Left lung (tissue), 10 donors: ENCODE results near the gene WDR20. TPM values are rescaled to one million over a fixed set of nuclear protein-coding genes. Genes with fewer than 3 reads are reported as not detected.

ENCODE experiments used
- ATAC-seq: fragments of 200-7000 bp; cut with Tn5 transposase; one replicate; pipeline ENCODE4 v1.9.1; 2020; ENCODE audit warnings: moderate library complexity
- DNase-seq, 4 donors: peaks; one replicate each; pipeline ENCODE4 v3.0.0-alpha.2; 2013 to 2020
- H3K27ac ChIP-seq, 2 donors: fragments of 200-600 bp; sonication (generic) in 1 of 2; one replicate each; pipeline versions ENCODE4 v1.5.0 to v1.8.0; 2020 to 2021
- H3K27me3 ChIP-seq, 2 donors: fragments of 200-600 bp; sonication (generic) in 1 of 2; one replicate each; pipeline versions ENCODE4 v1.5.0 to v1.8.0; 2020 to 2021
- H3K36me3 ChIP-seq, 2 donors: fragments of 200-600 bp; sonication (generic) in 1 of 2; one replicate each; pipeline versions ENCODE4 v1.5.0 to v1.8.0; 2020 to 2021
- H3K4me1 ChIP-seq, 2 donors: fragments of 200-600 bp; one replicate each; pipeline ENCODE4 v1.8.0; 2021
- H3K4me3 ChIP-seq, 2 donors: fragments of 200-600 bp; sonication (generic) in 1 of 2; one replicate each; pipeline versions ENCODE4 v1.5.0 to v1.8.0; 2020 to 2021; ENCODE audit warnings: mild to moderate bottlenecking in 1 of 2
- H3K9me3 ChIP-seq, 2 donors: fragments of 200-600 bp; sonication (generic) in 1 of 2; one replicate each; pipeline versions ENCODE4 v1.5.0 to v1.8.0; 2020 to 2021
- CTCF ChIP-seq, 2 donors: fragments of 200-600 bp; sonication (generic) in 1 of 2; IDR thresholded peaks; one replicate each; pipeline versions ENCODE4 v1.5.0 to v1.8.0; 2021; ENCODE audit warnings: antibody characterized with exemption in 2 of 2
- intact Hi-C, 2 donors: fragments of 100-400 bp; cut with DNase I; formaldehyde crosslinking; loops; one replicate each; pipeline versions ENCODE4 v1.11.2 to v1.14.2; 2022
- polyA plus RNA-seq, 6 donors: library from polyadenylated mRNA; unstranded; fragments of 120-200 nt; gene quantifications; one replicate each; pipeline ENCODE4 v1.2.1, GENCODE V29; 2013; ENCODE audit not compliant: insufficient read length in 6 of 6
- total RNA-seq, 2 donors: library from RNA; stranded (reverse); fragmentation: NEBNext Ultra II Directional; extraction: Animal tissue kit (Norgen Biotek cat#: 25700); gene quantifications; one replicate each; pipeline ENCODE4 v1.2.1, GENCODE V29; 2021
- donor health status: DM: no; HTN: yes; CAD: no.
- donor health status: DM: no; HTN: no; CAD: no.

Gene WDR20
- total and polyA plus RNA-seq, 8 donors = 22.4 to 28.4 (median 26.2) TPM

DNA sequence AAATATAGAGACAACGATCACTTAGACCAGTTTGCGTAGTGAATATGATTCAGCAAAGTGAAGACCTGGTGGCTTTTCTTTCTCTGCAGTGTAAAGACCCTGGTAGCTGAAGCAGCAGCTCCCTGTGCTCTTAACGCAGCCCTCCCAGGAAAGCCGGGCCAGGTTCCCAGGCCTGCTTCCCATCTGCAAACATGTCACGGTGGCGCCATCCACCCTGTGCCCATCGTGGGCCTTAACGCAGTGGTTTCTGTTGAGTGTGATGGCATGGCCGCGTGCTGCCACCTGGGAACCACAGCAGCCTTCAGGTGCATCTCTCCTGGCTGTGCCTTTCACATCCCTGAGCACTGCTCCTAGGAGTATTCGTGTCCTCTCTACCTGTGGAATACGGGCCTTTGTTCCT is 71.5 kb downstream of the WDR20 start:
- Histone ChIP-seq H3K4me3 (no peak overlapping the region), H3K9me3 (no peaks in the 10 kb centered on the region), H3K27me3 (no peaks in the 10 kb centered on the region), H3K36me3 (peaks cover 0 to 52% of the 10 kb centered on the region in 2 donors), H3K4me1 (peaks cover 0 to 10% of the 10 kb centered on the region in 2 donors), H3K27ac (peak overlapping the region in 1 of 2 donors; percentile 73)
- DNase-seq (no peak), ATAC-seq (no peak)
- no peak for TF ChIP-seq CTCF (IDR thresholded peaks at IDR 0.05)
- intact Hi-C loops = no loop called here

- Histone ChIP-seq H3K27ac (no peak overlapping the region), H3K4me1 (peaks cover 0 to 10% of the 10 kb centered on the region in 2 donors), H3K27me3 (no peaks in the 10 kb centered on the region), H3K4me3 (no peak overlapping the region), H3K36me3 (peaks cover 0 to 48% of the 10 kb centered on the region in 2 donors), H3K9me3 (no peaks in the 10 kb centered on the region)
- DNase-seq (peak in 1 of 4 donors; percentile 62), ATAC-seq (no peak)
- TF ChIP-seq CTCF (IDR thresholded peaks at IDR 0.05) = no peak
- intact Hi-C loops = no loop called here
Measured at GRCh38 chr14:102212356-102212755, 72.7 kb downstream of the WDR20 start.

DNA sequence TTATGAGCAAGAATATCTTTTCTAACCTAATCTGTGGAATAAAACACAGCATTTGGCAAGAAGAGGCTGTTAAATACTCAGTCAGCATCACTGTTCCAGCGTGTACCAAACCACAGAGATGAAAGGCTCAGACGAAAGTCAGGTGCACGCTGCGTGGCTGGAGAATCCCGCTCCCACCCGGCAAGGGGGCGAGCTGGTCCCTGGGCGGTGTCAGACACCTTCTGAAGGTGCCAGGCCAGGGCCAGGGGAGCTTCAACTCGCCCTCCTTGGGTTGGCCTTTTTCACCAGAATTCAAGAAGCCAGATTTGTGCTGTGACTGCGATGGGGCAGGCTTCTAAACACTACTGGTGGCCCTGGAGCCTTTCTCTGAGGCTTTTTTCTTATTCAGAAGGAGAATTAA is 73.1 kb downstream of the WDR20 start:
- Histone ChIP-seq H3K27me3 (no peaks in the 10 kb centered on the region), H3K36me3 (peaks cover 0 to 45% of the 10 kb centered on the region in 2 donors), H3K4me3 (no peak overlapping the region), H3K9me3 (no peaks in the 10 kb centered on the region), H3K27ac (no peak overlapping the region), H3K4me1 (peaks cover 0 to 10% of the 10 kb centered on the region in 2 donors)
- ATAC-seq (no peak), DNase-seq (no peak)
- TF ChIP-seq CTCF (IDR thresholded peaks at IDR 0.05) = no peak
- intact Hi-C loops = no loop called here

DNA sequence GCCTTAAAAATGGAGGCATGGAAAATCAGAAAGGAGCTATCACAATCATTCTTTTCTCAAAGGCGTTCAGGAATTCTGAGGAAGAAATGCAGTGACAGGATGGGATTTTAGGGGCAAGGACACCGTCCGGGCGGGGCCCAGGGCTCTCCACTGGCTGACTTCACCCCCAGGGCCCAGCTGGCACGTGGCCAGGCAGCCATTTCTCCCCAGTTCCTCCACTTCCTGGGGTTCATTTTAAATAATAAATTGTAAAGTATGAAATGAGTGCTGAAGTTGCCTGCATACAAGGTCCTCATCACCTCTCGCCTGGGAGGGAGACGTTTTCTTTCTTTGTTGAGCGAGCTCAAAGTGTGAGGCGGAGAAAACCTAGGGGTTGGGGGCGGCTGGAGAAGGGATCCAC is 73.8 kb downstream of the WDR20 start:
- no peak overlapping the region for H3K27ac ChIP-seq
- intact Hi-C loops = no loop called here
- TF ChIP-seq CTCF (IDR thresholded peaks at IDR 0.05) = no peak
- no peaks in the 10 kb centered on the region for H3K9me3 ChIP-seq
- peaks cover 0 to 10% of the 10 kb centered on the region in 2 donors for H3K4me1 ChIP-seq
- H3K4me3 ChIP-seq = no peak overlapping the region
- no peaks in the 10 kb centered on the region for H3K27me3 ChIP-seq
- H3K36me3 ChIP-seq = peaks cover 0 to 39% of the 10 kb centered on the region in 2 donors
- ATAC-seq (no peak), DNase-seq (no peak)

GRCh38 chr14:102213984-102214658 is 74.4 kb downstream of the WDR20 start:
- DNase-seq = peak in 1 of 4 donors; percentile 73
- H3K27ac ChIP-seq = no peak overlapping the region
- H3K36me3 ChIP-seq = peaks cover 0 to 37% of the 10 kb centered on the region in 2 donors
- TF ChIP-seq CTCF (IDR thresholded peaks at IDR 0.05) = no peak
- intact Hi-C loops = no loop called here
- peaks cover 0 to 10% of the 10 kb centered on the region in 2 donors for H3K4me1 ChIP-seq
- H3K9me3 ChIP-seq = no peaks in the 10 kb centered on the region
- H3K27me3 ChIP-seq = no peaks in the 10 kb centered on the region
- no peak overlapping the region for H3K4me3 ChIP-seq
- ATAC-seq = no peak
